Activated CD8-positive, alpha-beta T cell treated with anti-CD3 and anti-CD28 coated beads for 36 hours (primary cell): ENCODE data around the gene GLIPR1L2. TPM values are rescaled to one million over a fixed set of nuclear protein-coding genes. Genes with fewer than 3 reads are reported as not detected.

Experiments
- ATAC-seq: fragments of 200-7000 bp; cut with Tn5 transposase; one replicate; pipeline ENCODE4 v1.10.0; 2021; ENCODE audit warnings: mild to moderate bottlenecking, moderate library complexity
- CTCF ChIA-PET: fragments of 350-600 bp; sonication (Branson Sonifier 250); formaldehyde crosslinking; loops from one replicate; lab custom pipeline; 2021; ENCODE audit warnings: antibody characterized with exemption; lab: Charles Lee
- POLR2A ChIA-PET: fragments of 350-600 bp; sonication (Branson Sonifier 250); formaldehyde crosslinking; loops from one replicate; lab custom pipeline; 2021; ENCODE audit warnings: antibody characterized with exemption; lab: Charles Lee
- DNase-seq: peaks from one replicate; pipeline ENCODE4 v3.0.0-alpha.2; 2020
- H3K27ac Mint-ChIP-seq: one replicate; pipeline ENCODE4 v1.8.0; 2021; ENCODE audit warnings: mild to moderate bottlenecking, mixed read lengths
- H3K27me3 Mint-ChIP-seq: one replicate; pipeline ENCODE4 v1.8.0; 2021; ENCODE audit warnings: mixed read lengths
- H3K36me3 Mint-ChIP-seq: one replicate; pipeline ENCODE4 v1.8.0; 2021; ENCODE audit warnings: low read depth, mixed read lengths
- H3K4me1 Mint-ChIP-seq: one replicate; pipeline ENCODE4 v1.8.0; 2021; ENCODE audit warnings: low read depth, mixed read lengths
- H3K4me3 Mint-ChIP-seq: one replicate; pipeline ENCODE4 v1.8.0; 2021; ENCODE audit warnings: mild to moderate bottlenecking, moderate library complexity, mixed read lengths
- H3K9me3 Mint-ChIP-seq: one replicate; pipeline ENCODE4 v1.8.0; 2021; ENCODE audit warnings: mixed read lengths
- CTCF ChIP-seq: fragments of 200-600 bp; IDR thresholded peaks from one replicate; pipeline ENCODE4 v1.8.0; 2022; ENCODE audit warnings: antibody characterized with exemption, mild to moderate bottlenecking
- intact Hi-C: fragments of 100-400 bp; cut with micrococcal nuclease; formaldehyde crosslinking; loops from one replicate; pipeline ENCODE4 v1.10.0; 2022
- total RNA-seq, 2 experiments: library from RNA; stranded (reverse); gene quantifications; one replicate each; pipeline ENCODE4 v1.2.3, GENCODE V29; 2021

The GLIPR1L2 gene
- total RNA-seq, 2 experiments from 2014 or later: 0.27 to 0.43 TPM

DNA sequence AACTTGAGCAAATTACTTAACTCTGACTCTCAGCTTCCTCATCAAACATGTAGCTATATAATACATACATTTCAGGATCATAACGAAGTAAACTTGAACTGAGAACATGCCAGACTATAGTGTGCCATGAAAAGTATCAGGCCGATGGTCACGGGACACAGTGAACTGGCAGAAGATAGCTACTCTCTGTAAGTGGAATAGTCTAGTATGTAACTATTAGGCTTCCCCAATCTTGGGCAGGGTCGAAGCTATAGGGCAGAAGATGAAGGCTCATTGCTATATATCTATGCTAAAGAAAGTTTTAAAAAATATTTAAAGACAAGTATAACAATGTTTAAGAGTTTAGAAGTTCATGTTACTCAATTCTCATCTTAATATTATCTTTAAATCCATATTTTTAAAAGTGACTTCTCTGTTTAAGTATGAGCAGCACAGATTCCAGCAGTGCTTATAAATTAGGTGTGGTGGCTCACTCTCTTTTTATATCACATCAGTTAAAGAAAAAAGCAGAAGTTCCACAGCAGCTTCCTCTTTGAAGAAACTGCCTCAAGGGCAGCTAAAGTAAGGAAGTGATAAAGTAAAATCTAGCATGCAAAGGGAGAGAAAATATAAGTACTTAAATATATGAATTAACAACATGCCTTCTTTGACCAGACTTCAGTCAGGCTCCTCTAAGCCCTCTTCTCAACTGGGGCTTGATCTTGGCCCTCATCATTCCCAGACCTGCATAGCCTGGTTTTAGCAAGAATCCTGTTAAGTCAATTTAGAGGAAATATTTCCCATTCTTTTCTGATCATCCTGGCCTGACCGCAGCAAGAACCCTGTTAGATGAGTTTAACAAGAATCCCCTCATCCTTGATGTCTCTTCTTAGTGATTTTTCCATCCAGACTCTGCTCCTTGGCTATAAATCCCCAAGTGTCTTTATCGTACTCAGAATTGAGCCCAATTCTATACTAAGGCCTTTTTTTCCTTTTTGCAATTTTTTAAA lies 81.3 kb downstream of the GLIPR1L2 start:
- H3K4me1 Mint-ChIP-seq: peaks cover 11% of the 10 kb centered on the region
- ATAC-seq: no peak
- intact Hi-C loops: no loop called here
- ChIA-PET CTCF (no interaction called here), POLR2A (interaction anchor here (0.9 kb wide), 1 partner anchor 12 kb away, joined by 3 read pairs; no protein-coding TSS in a partner anchor)
- H3K36me3 Mint-ChIP-seq: no peaks in the 10 kb centered on the region
- no peaks in the 10 kb centered on the region for H3K27me3 Mint-ChIP-seq
- no peak overlapping the region for H3K4me3 Mint-ChIP-seq
- H3K9me3 Mint-ChIP-seq: no peaks in the 10 kb centered on the region
- no peak for TF ChIP-seq CTCF
- DNase-seq: no peak
- H3K27ac Mint-ChIP-seq: no peak overlapping the region

DNA sequence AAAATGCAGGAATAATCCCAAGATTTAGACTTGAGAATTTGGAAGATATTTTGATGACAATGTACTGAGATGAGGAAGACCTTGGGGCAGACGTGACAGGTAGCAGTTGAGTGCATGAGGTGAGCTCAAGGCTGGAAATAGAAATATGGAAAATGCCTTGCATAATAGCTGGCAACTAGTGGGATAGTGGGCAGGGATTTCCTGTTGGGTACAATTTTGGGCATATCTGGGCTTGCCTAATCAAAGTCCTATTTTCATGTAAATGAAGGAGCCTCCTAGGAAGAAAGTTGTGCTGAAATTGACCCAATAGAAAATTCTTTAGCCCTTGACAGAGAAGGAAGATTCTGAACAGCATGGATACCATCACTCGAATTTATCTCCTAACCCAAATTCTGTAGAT lies 83.2 kb downstream of the GLIPR1L2 start:
- CTCF ChIA-PET: interaction anchor here (0.8 to 2.4 kb wide), 2 partner anchors 11 to 506 kb away, joined by 3 to 15 read pairs; no protein-coding TSS in a partner anchor
- intact Hi-C loops: no loop called here
- DNase-seq (no peak), ATAC-seq (no peak)
- Mint-ChIP-seq H3K4me3 (no peak overlapping the region), H3K27ac (no peak overlapping the region), H3K27me3 (no peaks in the 10 kb centered on the region), H3K4me1 (peaks cover 30% of the 10 kb centered on the region), H3K36me3 (no peaks in the 10 kb centered on the region), H3K9me3 (no peaks in the 10 kb centered on the region)
- TF ChIP-seq CTCF: no peak
- POLR2A ChIA-PET: no interaction called here

DNA sequence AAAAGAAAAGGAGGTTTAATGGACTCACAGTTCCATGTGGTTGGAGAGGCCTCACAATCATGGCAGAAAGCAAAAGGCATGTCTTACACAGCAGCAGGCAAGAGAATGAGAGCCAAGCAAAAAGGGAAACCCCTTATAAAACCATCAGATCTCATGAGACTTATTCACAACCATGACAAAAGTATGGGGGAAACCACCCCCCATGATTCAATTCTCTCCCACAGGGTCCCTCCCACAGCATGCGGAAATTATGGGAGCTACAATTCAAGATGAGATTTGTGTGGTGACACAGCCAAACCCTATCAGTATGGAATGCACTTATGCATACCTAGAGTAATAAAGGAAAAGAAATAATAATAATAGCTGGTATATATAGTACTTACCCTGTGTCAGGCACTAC lies 85.2 kb downstream of the GLIPR1L2 start:
- no peak overlapping the region for H3K4me3 Mint-ChIP-seq
- H3K9me3 Mint-ChIP-seq: no peaks in the 10 kb centered on the region
- TF ChIP-seq CTCF: no peak
- intact Hi-C loops: loop anchor here (5.0 kb wide), 1 partner anchor 129 kb away; no protein-coding TSS in a partner anchor
- POLR2A ChIA-PET: interaction anchor here (1.3 kb wide), 1 partner anchor 9 kb away, joined by 4 read pairs; no protein-coding TSS in a partner anchor
- CTCF ChIA-PET: interaction anchor here (1.2 to 1.8 kb wide), 2 partner anchors 9 to 141 kb away, joined by 3 to 5 read pairs; partner anchors contain the start of gene GLIPR1L1
- ATAC-seq (no peak), DNase-seq (peak; percentile 61)
- H3K27ac Mint-ChIP-seq: no peak overlapping the region
- H3K27me3 Mint-ChIP-seq: no peaks in the 10 kb centered on the region
- H3K36me3 Mint-ChIP-seq: no peaks in the 10 kb centered on the region
- peaks cover 43% of the 10 kb centered on the region for H3K4me1 Mint-ChIP-seq

DNA sequence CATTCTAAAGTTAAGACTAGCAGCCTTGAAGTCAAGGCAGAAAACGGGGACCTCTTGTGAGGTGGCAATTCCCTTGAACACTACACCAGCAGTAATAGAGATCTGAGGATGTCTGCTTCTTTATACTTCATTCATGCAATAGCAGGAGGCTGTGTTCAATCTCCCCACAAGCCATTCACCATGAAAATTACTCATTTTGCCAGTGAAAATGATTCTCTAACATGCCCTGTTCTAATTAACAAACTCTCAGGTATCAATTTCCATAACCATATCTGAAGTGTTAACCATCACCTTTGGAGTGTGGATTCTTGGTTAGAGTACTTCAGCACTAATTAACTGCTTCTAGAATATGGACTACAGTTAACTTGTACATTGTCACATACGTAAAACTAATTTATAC lies 86.2 kb downstream of the GLIPR1L2 start:
- no peaks in the 10 kb centered on the region for H3K27me3 Mint-ChIP-seq
- H3K36me3 Mint-ChIP-seq: no peaks in the 10 kb centered on the region
- intact Hi-C loops: loop anchor here (5.0 kb wide), 1 partner anchor 130 kb away; no protein-coding TSS in a partner anchor
- no peaks in the 10 kb centered on the region for H3K9me3 Mint-ChIP-seq
- H3K4me3 Mint-ChIP-seq: no peak overlapping the region
- ATAC-seq (no peak), DNase-seq (no peak)
- peak overlapping the region; percentile 64 for H3K27ac Mint-ChIP-seq
- H3K4me1 Mint-ChIP-seq: peaks cover 51% of the 10 kb centered on the region
- TF ChIP-seq CTCF: no peak
- ChIA-PET CTCF (interaction anchor here (1.1 to 1.8 kb wide), 4 partner anchors 7 to 142 kb away, joined by 3 to 5 read pairs (median 4); partner anchors contain the start of gene GLIPR1L1), POLR2A (interaction anchor here (0.8 kb wide), 1 partner anchor 86 kb away, joined by 3 read pairs; the partner anchor contains the start of gene GLIPR1L2)
